Measurements from ENCODE around the gene PRR15L. TPM values are rescaled to one million over a fixed set of nuclear protein-coding genes. Genes with fewer than 3 reads are reported as not detected.

The PRR15L gene
- total and polyA plus RNA-seq, 2 of the 8 experiments (the other 6 are each of a cell fraction or from before 2014, with no cell fraction given) = 0.26 to 1.1 TPM

DNA sequence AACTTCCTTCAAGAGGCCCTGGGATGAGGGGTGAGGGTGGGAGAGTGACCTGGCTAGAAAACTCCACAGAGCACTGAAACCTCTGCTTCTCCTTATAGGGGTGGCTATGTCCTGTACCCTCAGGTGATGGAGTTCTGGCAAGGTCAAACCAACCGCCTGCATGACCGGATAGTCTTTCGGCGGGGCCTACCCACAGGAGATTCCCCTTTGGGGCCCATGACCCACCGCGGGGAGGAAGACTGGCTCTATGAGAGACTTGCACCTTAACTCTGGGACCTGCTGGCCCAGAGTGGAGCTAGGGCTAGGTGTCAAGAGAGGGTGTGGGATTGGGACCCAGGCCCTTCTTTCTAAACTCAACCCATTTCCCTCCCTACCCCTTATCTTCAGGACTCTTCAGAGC is 11.2 kb downstream of the PRR15L start:
- no peak overlapping the region for H3K27ac ChIP-seq (ENCODE audit: low read depth, low read length)
- no peak overlapping the region for H2BK120ac ChIP-seq (replicated peaks; ENCODE audit: low read depth, low read length)
- H3K36me3 ChIP-seq (ENCODE audit: control insufficient read depth in 2 of 4, insufficient read depth in 4 of 4, low read length in 3 of 4) = no peaks in the 10 kb centered on the region; a peak in 1 of 8 replicates
- no peak overlapping the region for H3K9ac ChIP-seq (replicated peaks in 1 of 4; ENCODE audit: extremely low read depth in 1 of 4, low read depth in 3 of 4, low read length in 3 of 4)
- H3K27me3 ChIP-seq (replicated peaks in 1 of 4; ENCODE audit: control insufficient read depth in 3 of 4, extremely low read depth in 1 of 4, insufficient read depth in 3 of 4, low read length in 3 of 4) = peaks cover 0 to 6% (median 0%) of the 10 kb centered on the region in 4 experiments; a peak in 1 of 7 replicates
- CTCF ChIA-PET (ENCODE audit: partially characterized antibody) = interaction anchor here (0.7 to 28.0 kb wide), 29 partner anchors 10 to 732 kb away, joined by 3 to 1010 read pairs (median 4); partner anchors contain the start of genes CDK5RAP3, LRRC46, MRPL10 and NFE2L1
- H3K9me3 ChIP-seq (ENCODE audit: insufficient read depth in 2 of 2, low read depth in 1 of 2, low read length in 1 of 2) = no peaks in the 10 kb centered on the region
- DNase-seq (ENCODE audit: low read depth in 1 of 2, low spot score in 2 of 2) (no peak), FAIRE-seq (no peak)
- no peaks in the 10 kb centered on the region for H3K79me2 ChIP-seq (ENCODE audit: control insufficient read depth in 1 of 2, insufficient read depth in 2 of 2, low read length in 2 of 2)
- no peaks in the 10 kb centered on the region for H3K23me2 ChIP-seq (ENCODE audit: low read depth, low read length)
- POLR2A ChIA-PET (ENCODE audit: partially characterized antibody) = interaction anchor here (0.6 to 2.2 kb wide), 7 partner anchors 11 to 1456 kb away, joined by 3 to 7 read pairs (median 3); partner anchors contain the start of genes PRR15L and SP2
- no peak overlapping the region for H3K4ac ChIP-seq (replicated peaks; ENCODE audit: insufficient read length, low read depth, low read length)
- no peaks in the 10 kb centered on the region for H3K79me1 ChIP-seq (ENCODE audit: low read depth, low read length)
- no peak overlapping the region for H3K56ac ChIP-seq (replicated peaks; ENCODE audit: insufficient read length, low read depth, low read length)
- no peak overlapping the region for H3K14ac ChIP-seq (ENCODE audit: insufficient read length)
- H3K4me1 ChIP-seq (replicated peaks in 1 of 4; ENCODE audit: control insufficient read depth in 3 of 4, insufficient read depth in 4 of 4, low read length in 3 of 4) = peaks cover 0 to 8% (median 4%) of the 10 kb centered on the region in 4 experiments; a peak in 4 of 7 replicates
- H3K18ac ChIP-seq (ENCODE audit: extremely low read depth, low read length) = no peak overlapping the region
- H4K5ac ChIP-seq (ENCODE audit: insufficient read length, low read depth, low read length) = no peak overlapping the region
- H2AFZ ChIP-seq (ENCODE audit: low read length) = no peak overlapping the region
- WGBS, 2 experiments (ENCODE audit: extremely low coverage in 1 of 2, insufficient coverage in 1 of 2, insufficient read length in 1 of 2, insufficient replicate concordance in 2 of 2, low coverage in 1 of 2, low lambda C conversion rate in 2 of 2, missing lambda C conversion rate in 1 of 2) = 96% methylated on average over 6 of the region's 6 CpGs; no CpG with 5 or more reads in 1 of the 2 experiments
- H2BK5ac ChIP-seq (ENCODE audit: low read depth, low read length) = no peak overlapping the region
- H2BK15ac ChIP-seq (ENCODE audit: low read length) = no peak overlapping the region
- no peaks in the 10 kb centered on the region for H4K20me1 ChIP-seq (replicated peaks in 1 of 2; ENCODE audit: control insufficient read depth in 1 of 2, insufficient read depth in 2 of 2, low read length in 2 of 2)
- no peak overlapping the region for H3K23ac ChIP-seq (ENCODE audit: insufficient read length)
- H3K4me2 ChIP-seq (ENCODE audit: insufficient read depth in 1 of 2, low read depth in 2 of 2, low read length in 2 of 2) = no peak overlapping the region
- no peak overlapping the region for H2BK20ac ChIP-seq (ENCODE audit: low read length)
- no peak overlapping the region for H2BK12ac ChIP-seq (ENCODE audit: low read depth, low read length)
- H4K91ac ChIP-seq (replicated peaks; ENCODE audit: insufficient read length, low read length) = no peak overlapping the region
- no peak overlapping the region for H4K8ac ChIP-seq (ENCODE audit: extremely low read depth, insufficient read depth, low read length)
- H2AK5ac ChIP-seq (ENCODE audit: low read depth, low read length) = no peak overlapping the region
- no peak overlapping the region for H3K4me3 ChIP-seq (ENCODE audit: extremely low read depth in 1 of 4, insufficient read depth in 2 of 4, low read depth in 3 of 4, low read length in 4 of 4)
- TF ChIP-seq TCF12 (IDR thresholded peaks at IDR 0.05; ENCODE audit: low read depth, low read length) = no peak
- no peak for TF ChIP-seq RAD21 (IDR thresholded peaks at IDR 0.05 in 1 of 2, conservative IDR thresholded peaks at IDR 0.05 in 1 of 2; ENCODE audit: low read depth in 2 of 2, low read length in 2 of 2)
- no peak for TF ChIP-seq CTBP2 (IDR thresholded peaks at IDR 0.05; ENCODE audit: borderline replicate concordance, insufficient read depth, insufficient read length, low read length)
- TF ChIP-seq SIX5 (IDR thresholded peaks at IDR 0.05; ENCODE audit: low read depth, low read length) = no peak
- TF ChIP-seq POLR2A (IDR thresholded peaks at IDR 0.05; ENCODE audit: control extremely low read depth in 1 of 2, low read depth in 2 of 2, low read length in 2 of 2) = no peak
- no peak for TF ChIP-seq SUZ12 (IDR thresholded peaks at IDR 0.05; ENCODE audit: low read length)
- TF ChIP-seq NANOG (IDR thresholded peaks at IDR 0.05; ENCODE audit: insufficient read depth, low read depth, low read length, poor library complexity, severe bottlenecking) = no peak
- no peak for TF ChIP-seq CHD1 (IDR thresholded peaks at IDR 0.05; ENCODE audit: low read depth, low read length)
- TF ChIP-seq RBBP5 (IDR thresholded peaks at IDR 0.05; ENCODE audit: borderline replicate concordance, low read depth, low read length) = no peak
- TF ChIP-seq, protein P1, sequence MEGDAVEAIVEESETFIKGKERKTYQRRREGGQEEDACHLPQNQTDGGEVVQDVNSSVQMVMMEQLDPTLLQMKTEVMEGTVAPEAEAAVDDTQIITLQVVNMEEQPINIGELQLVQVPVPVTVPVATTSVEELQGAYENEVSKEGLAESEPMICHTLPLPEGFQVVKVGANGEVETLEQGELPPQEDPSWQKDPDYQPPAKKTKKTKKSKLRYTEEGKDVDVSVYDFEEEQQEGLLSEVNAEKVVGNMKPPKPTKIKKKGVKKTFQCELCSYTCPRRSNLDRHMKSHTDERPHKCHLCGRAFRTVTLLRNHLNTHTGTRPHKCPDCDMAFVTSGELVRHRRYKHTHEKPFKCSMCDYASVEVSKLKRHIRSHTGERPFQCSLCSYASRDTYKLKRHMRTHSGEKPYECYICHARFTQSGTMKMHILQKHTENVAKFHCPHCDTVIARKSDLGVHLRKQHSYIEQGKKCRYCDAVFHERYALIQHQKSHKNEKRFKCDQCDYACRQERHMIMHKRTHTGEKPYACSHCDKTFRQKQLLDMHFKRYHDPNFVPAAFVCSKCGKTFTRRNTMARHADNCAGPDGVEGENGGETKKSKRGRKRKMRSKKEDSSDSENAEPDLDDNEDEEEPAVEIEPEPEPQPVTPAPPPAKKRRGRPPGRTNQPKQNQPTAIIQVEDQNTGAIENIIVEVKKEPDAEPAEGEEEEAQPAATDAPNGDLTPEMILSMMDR (IDR thresholded peaks at IDR 0.05; ENCODE audit: control extremely low read depth in 1 of 3, insufficient read depth in 1 of 3, low read depth in 1 of 3, low read length in 3 of 3) = no peak
- TF ChIP-seq YY1 (IDR thresholded peaks at IDR 0.05; ENCODE audit: low read depth, low read length) = no peak

All from H1 (cell line).